Psoas muscle (tissue), 8 donors: ENCODE data around the gene PLCB3. TPM values are rescaled to one million over a fixed set of nuclear protein-coding genes. Genes with fewer than 3 reads are reported as not detected.
A peak's percentile ranks its signal among the peaks of the same experiment; 100 is the strongest.

Experiments
- ATAC-seq, 4 donors: fragments of 200-7000 bp; cut with Tn5 transposase; one replicate each; pipeline ENCODE4 v1.9.1; 2020; ENCODE audit warnings: moderate library complexity in 3 of 4, mild to moderate bottlenecking in 2 of 4
- DNase-seq, 2 donors: peaks; one replicate each; pipeline ENCODE4 v3.0.0-alpha.2; 2020
- H3K27ac ChIP-seq: fragments of 200-600 bp; one replicate; pipeline ENCODE4 v1.8.0; 2022
- H3K27me3 ChIP-seq, 3 donors: fragments of 200-600 bp in 1 of 3; one replicate each; pipeline versions ENCODE4 v1.6.1 to v1.8.0; 2013 to 2022; ENCODE audit warnings: low read length in 2 of 3, mild to moderate bottlenecking in 2 of 3, moderate library complexity in 1 of 3; ENCODE audit not compliant: insufficient read depth in 3 of 3
- H3K36me3 ChIP-seq, 2 donors: fragments of 200-600 bp in 1 of 2; one replicate each; pipeline versions ENCODE4 v1.6.1 to v1.8.0; 2013 to 2022; ENCODE audit warnings: low read depth in 1 of 2, mild to moderate bottlenecking in 1 of 2, moderate library complexity in 1 of 2; ENCODE audit not compliant: insufficient read depth in 1 of 2
- H3K4me1 ChIP-seq: fragments of 200-600 bp; one replicate; pipeline ENCODE4 v1.8.0; 2022
- H3K4me3 ChIP-seq: fragments of 200-600 bp; one replicate; pipeline ENCODE4 v1.8.0; 2022; ENCODE audit warnings: mild to moderate bottlenecking
- H3K9me3 ChIP-seq: fragments of 200-600 bp; one replicate; pipeline ENCODE4 v1.8.0; 2022
- WGBS, 3 donors: extraction: QIAGEN DNeasy Blood & Tissue Kit; methylation state at CpG; one replicate each; pipeline versions ENCODE4 v1.1.6 to v1.1.7; 2013; 5-methylcytosine and 5-hydroxymethylcytosine counted together
- intact Hi-C, 2 donors: fragments of 100-400 bp; cut with DNase I; formaldehyde crosslinking; loops; one replicate each; pipeline versions ENCODE4 v1.11.0 to v1.14.2; 2022
- polyA plus RNA-seq, 3 donors: library from polyadenylated mRNA; stranded (reverse); fragments of 200-250 nt; gene quantifications; one replicate each; pipeline ENCODE4 v1.2.3, GENCODE V29; 2013
- total RNA-seq, 4 donors: library from RNA; stranded (reverse); fragmentation: NEBNext Ultra II Directional in 2 of 4; extraction: Animal tissue kit (Norgen Biotek cat#: 25700) in 2 of 4; gene quantifications; one replicate each; pipeline versions ENCODE4 v1.2.1 to v1.2.4, GENCODE V29; 2021 to 2023
- TF ChIP-seq, protein P1 (sequence below): fragments of 200-600 bp; IDR thresholded peaks from one replicate; pipeline ENCODE4 v1.8.0; 2022; ENCODE audit warnings: antibody characterized with exemption
- donor health status: healthy with polysubstance abuse.
- donor health status: DM: no; HTN: no; CAD: no; lungs with moderate emphysema.
- donor health status: Bipolar disorder and iron deficiency.
- donor health status: healthy.
- donor health status: DM: yes; HTN: yes; CAD: no.
- donor health status: DM: no; HTN: no; CAD: no.
- donor health status: DM: no; HTN: no; CAD: no.
- donor health status: DM: yes; HTN: yes; CAD: no.

PLCB3 gene
- total and polyA plus RNA-seq, 7 donors = 3.8 to 10.4 (median 5.9) TPM

DNA sequence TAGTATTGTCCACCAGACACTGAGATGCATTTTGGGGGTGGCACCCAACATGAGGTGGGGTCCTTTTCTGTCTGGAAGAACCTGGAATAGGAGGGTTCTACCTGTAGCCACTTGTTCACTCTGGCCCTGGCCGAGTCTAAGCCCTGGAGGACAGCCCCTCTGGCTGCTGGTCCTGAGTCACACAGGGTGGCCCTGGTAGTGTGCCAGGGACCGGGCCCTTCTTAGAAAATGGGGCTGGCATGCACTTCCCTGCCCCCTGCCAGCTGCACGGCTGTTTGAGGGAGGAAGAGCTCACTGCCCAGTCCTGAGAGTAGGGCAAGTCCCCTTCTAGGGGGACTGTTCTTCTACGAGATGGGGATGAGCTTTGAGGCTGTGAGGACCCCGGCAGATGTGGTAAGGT, 2.2 kb downstream of the PLCB3 start:
- peaks cover 29% of the 10 kb centered on the region for H3K4me1 ChIP-seq
- 22 to 45% (median 25%) methylated on average over 5 of the region's 5 CpGs for WGBS, 3 donors
- DNase-seq (peak; percentile 58 to 83), ATAC-seq (peak; percentile 30 to 63 (median 38))
- H3K9me3 ChIP-seq = no peaks in the 10 kb centered on the region
- intact Hi-C loops = loop anchor here in 1 of 2 donors (2.0 to 5.0 kb wide), 2 partner anchors 15 to 49 kb away; partner anchors contain the start of gene CATSPERZ
- TF ChIP-seq, protein P1, sequence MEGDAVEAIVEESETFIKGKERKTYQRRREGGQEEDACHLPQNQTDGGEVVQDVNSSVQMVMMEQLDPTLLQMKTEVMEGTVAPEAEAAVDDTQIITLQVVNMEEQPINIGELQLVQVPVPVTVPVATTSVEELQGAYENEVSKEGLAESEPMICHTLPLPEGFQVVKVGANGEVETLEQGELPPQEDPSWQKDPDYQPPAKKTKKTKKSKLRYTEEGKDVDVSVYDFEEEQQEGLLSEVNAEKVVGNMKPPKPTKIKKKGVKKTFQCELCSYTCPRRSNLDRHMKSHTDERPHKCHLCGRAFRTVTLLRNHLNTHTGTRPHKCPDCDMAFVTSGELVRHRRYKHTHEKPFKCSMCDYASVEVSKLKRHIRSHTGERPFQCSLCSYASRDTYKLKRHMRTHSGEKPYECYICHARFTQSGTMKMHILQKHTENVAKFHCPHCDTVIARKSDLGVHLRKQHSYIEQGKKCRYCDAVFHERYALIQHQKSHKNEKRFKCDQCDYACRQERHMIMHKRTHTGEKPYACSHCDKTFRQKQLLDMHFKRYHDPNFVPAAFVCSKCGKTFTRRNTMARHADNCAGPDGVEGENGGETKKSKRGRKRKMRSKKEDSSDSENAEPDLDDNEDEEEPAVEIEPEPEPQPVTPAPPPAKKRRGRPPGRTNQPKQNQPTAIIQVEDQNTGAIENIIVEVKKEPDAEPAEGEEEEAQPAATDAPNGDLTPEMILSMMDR = no peak
- H3K27me3 ChIP-seq = no peaks in the 10 kb centered on the region
- peak overlapping the region; percentile 6 for H3K27ac ChIP-seq
- H3K36me3 ChIP-seq = peaks cover 0 to 41% of the 10 kb centered on the region in 2 donors
- H3K4me3 ChIP-seq = peak overlapping the region; percentile 89

DNA sequence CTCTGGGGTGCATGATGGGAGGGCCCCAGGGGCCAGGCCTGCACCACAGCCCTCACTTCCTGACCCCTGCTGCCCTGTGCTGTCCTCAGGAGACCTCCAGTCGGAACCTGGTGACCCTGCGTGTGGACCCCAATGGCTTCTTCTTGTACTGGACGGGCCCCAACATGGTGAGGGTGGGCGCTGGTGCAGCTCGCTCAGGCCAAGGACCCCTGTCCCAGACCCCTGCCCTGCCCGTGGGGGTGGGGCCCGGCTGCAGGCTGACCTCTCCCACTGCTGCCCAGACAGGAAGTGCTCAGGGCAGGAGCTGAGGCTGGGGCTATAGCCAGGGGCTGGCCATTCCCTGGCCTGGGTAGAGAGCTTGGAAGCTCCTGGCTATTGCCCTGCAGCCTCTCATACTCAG, 3.0 kb downstream of the PLCB3 start:
- DNase-seq (peak in 1 of 2 donors; percentile 53), ATAC-seq (no peak)
- no peak overlapping the region for H3K27ac ChIP-seq
- TF ChIP-seq, protein P1 = no peak
- 84 to 89% (median 86%) methylated on average over 6 to 7 of the region's 7 CpGs for WGBS, 3 donors
- intact Hi-C loops = loop anchor here in 1 of 2 donors (5.0 kb wide), 1 partner anchor 48 kb away; the partner anchor contains the start of gene CATSPERZ
- peaks cover 0 to 49% of the 10 kb centered on the region in 2 donors for H3K36me3 ChIP-seq
- H3K9me3 ChIP-seq = no peaks in the 10 kb centered on the region
- no peak overlapping the region for H3K4me3 ChIP-seq
- H3K4me1 ChIP-seq = peaks cover 29% of the 10 kb centered on the region
- H3K27me3 ChIP-seq = no peaks in the 10 kb centered on the region

DNA sequence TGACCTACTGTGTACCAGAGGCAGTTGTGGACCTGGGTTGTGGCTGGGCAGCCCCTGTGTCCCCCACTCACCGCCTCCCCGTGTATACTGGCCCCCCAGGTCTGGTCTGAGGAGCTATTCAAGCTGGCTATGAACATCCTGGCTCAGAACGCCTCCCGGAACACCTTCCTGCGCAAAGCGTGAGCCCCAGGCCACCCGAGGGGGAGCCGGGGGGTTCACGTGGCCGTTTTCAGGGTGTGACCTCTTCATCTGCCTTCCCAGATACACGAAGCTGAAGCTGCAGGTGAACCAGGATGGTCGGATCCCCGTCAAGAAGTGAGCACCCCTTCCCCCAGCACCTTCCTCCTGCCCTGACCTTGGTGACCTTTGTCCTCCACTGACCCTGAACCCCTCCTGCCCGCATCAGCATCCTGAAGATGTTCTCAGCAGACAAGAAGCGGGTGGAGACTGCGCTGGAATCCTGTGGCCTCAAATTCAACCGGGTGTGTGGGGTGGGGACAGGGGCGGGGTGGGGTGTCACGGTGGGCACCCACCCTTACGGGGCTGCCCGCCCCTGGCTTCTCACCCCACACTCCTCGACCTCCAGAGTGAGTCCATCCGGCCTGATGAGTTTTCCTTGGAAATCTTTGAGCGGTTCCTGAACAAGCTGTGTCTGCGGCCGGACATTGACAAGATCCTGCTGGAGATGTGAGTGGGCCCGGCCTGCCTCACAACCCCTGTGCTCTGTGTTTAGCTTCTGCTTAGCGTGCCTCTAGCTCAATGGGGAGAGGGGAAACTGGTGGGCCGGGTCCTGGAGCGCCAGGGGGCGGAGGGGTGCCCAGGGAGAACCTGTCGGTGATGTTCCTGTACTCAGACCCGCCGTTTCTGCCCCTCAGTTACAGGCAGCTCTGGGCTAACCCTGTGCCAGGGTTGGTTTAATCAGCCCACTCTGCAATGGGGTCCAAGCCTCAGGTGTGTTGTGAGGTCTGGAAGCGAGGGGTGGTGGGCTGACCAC, 4.1 kb downstream of the PLCB3 start:
- H3K4me1 ChIP-seq = peaks cover 29% of the 10 kb centered on the region
- peaks cover 0 to 57% of the 10 kb centered on the region in 2 donors for H3K36me3 ChIP-seq
- DNase-seq (no peak), ATAC-seq (no peak)
- 90 to 93% (median 92%) methylated on average over 35 of the region's 35 CpGs for WGBS, 3 donors
- H3K27ac ChIP-seq = no peak overlapping the region
- H3K4me3 ChIP-seq = no peak overlapping the region
- no peaks in the 10 kb centered on the region for H3K9me3 ChIP-seq
- no peaks in the 10 kb centered on the region for H3K27me3 ChIP-seq
- TF ChIP-seq, protein P1 = no peak
- intact Hi-C loops = no loop called here

DNA sequence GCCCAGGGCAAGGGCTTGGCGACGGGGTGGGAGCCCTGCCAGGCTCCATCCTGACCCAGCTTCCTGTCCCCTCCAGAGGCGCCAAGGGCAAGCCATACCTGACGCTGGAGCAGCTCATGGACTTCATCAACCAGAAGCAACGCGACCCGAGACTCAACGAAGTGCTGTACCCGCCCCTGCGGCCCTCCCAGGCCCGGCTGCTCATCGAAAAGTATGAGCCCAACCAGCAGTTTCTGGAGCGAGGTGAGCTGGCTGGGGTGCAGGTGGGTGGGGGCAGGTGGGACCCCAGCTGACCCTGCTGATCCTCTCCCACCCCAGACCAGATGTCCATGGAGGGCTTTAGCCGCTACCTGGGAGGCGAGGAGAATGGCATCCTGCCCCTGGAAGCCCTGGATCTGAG, 5.0 kb downstream of the PLCB3 start:
- Histone ChIP-seq H3K9me3 (no peaks in the 10 kb centered on the region), H3K4me3 (no peak overlapping the region), H3K36me3 (peaks cover 0 to 62% of the 10 kb centered on the region in 2 donors), H3K27me3 (no peaks in the 10 kb centered on the region), H3K27ac (no peak overlapping the region), H3K4me1 (peaks cover 24% of the 10 kb centered on the region)
- no peak for ATAC-seq
- intact Hi-C loops = no loop called here
- TF ChIP-seq, protein P1 = no peak
- DNase-seq = no peak
- 84 to 88% (median 86%) methylated on average over 15 of the region's 15 CpGs for WGBS, 3 donors
